SK-N-SH (cell line): Measurements from ENCODE around the gene LSM8. TPM values are rescaled to one million over a fixed set of nuclear protein-coding genes. Genes with fewer than 3 reads are reported as not detected.

Experiments
- CTCF ChIA-PET: fragments of 300-600, 350-600 bp; formaldehyde crosslinking; extraction: SDS; loops from one replicate; lab custom pipeline; 2021; lab: Yijun Ruan, JAX
- POLR2A ChIA-PET: fragments of 350-600 bp; sonication (Branson Sonifier 250); formaldehyde crosslinking; extraction: SDS; loops from one replicate; lab custom pipeline; 2020; ENCODE audit warnings: antibody characterized with exemption, inconsistent platforms; lab: Yijun Ruan, JAX
- DNase-seq: peaks from one replicate; pipeline ENCODE4 v3.0.0; 2012
- H2AFZ ChIP-seq: fragments of 200-600 bp; sonication (generic); 2 replicates; pipeline ENCODE4 v1.8.1; 2016; ENCODE audit warnings: antibody characterized with exemption, mild to moderate bottlenecking, low read depth
- H3F3A ChIP-seq: fragments of 200-600 bp; sonication (generic); replicated peaks from 2 replicates; pipeline ENCODE3; 2016; ENCODE audit warnings: antibody characterized with exemption, mild to moderate bottlenecking; ENCODE audit not compliant: insufficient read depth
- H3K27ac ChIP-seq, 2 experiments: fragments of 200-500 bp in 1 of 2; fragments of 200-600 bp in 1 of 2; sonication (Bioruptor generic) in 1 of 2; sonication (generic), shearing (Covaris generic) in 1 of 2; 2 replicates each; pipeline versions ENCODE4 v1.5.1 to v1.6.1; 2014 to 2016; ENCODE audit warnings: low read depth in 2 of 2, inconsistent platforms in 1 of 2, low read length in 1 of 2, mild to moderate bottlenecking in 1 of 2, mixed read lengths in 1 of 2
- H3K27me3 ChIP-seq: fragments of 200-600 bp; sonication (generic), shearing (Covaris generic); 2 replicates; pipeline ENCODE4 v1.6.1; 2016; ENCODE audit warnings: mixed run types; ENCODE audit not compliant: insufficient read depth
- H3K36me3 ChIP-seq, 2 experiments: fragments of 200-500 bp in 1 of 2; fragments of 200-600 bp in 1 of 2; sonication (Bioruptor generic) in 1 of 2; sonication (generic) in 1 of 2; replicated peaks in 1 of 2; 2 replicates each; pipeline versions ENCODE3 to v1.5.1; 2014 to 2016; ENCODE audit warnings: low read length in 1 of 2, mild to moderate bottlenecking in 1 of 2; ENCODE audit not compliant: insufficient read depth in 2 of 2, control insufficient read depth in 1 of 2
- H3K4me1 ChIP-seq, 2 experiments: fragments of 200-500 bp in 1 of 2; fragments of 200-600 bp in 1 of 2; sonication (Bioruptor generic) in 1 of 2; sonication (generic), shearing (Covaris generic) in 1 of 2; 2 replicates each; pipeline versions ENCODE4 v1.5.1 to v1.6.1; 2014 to 2016; ENCODE audit warnings: low read depth in 1 of 2, low read length in 1 of 2, mixed run types in 1 of 2; ENCODE audit not compliant: insufficient read depth in 2 of 2, control insufficient read depth in 1 of 2
- H3K4me2 ChIP-seq: fragments of 200-600 bp; sonication (generic), shearing (Covaris generic); 2 replicates; pipeline ENCODE4 v1.6.1; 2017; ENCODE audit warnings: mixed run types
- H3K4me3 ChIP-seq, 2 experiments: fragments of 200-500 bp in 1 of 2; fragments of 200-600 bp in 1 of 2; sonication (Bioruptor generic) in 1 of 2; sonication (generic), shearing (Covaris generic) in 1 of 2; 2 replicates each; pipeline versions ENCODE4 v1.5.1 to v1.8.1; 2014 to 2016; ENCODE audit warnings: low read depth in 2 of 2, inconsistent platforms in 1 of 2, low read length in 1 of 2, mild to moderate bottlenecking in 1 of 2, mixed read lengths in 1 of 2, moderate library complexity in 1 of 2
- H3K79me2 ChIP-seq: fragments of 200-600 bp; sonication (generic); 2 replicates; pipeline ENCODE4 v1.8.1; 2017; ENCODE audit warnings: mild to moderate bottlenecking; ENCODE audit not compliant: insufficient read depth
- H3K9ac ChIP-seq: fragments of 200-600 bp; sonication (generic); 2 replicates; pipeline ENCODE4 v1.6.1; 2017; ENCODE audit warnings: mixed run types
- H3K9me2 ChIP-seq: fragments of 200-600 bp; sonication (generic); 2 replicates; pipeline ENCODE4 v1.6.1; 2017; ENCODE audit warnings: mixed run types
- H3K9me3 ChIP-seq: fragments of 200-600 bp; sonication (generic); 2 replicates; pipeline ENCODE4 v1.6.1; 2017; ENCODE audit warnings: mixed run types, mild to moderate bottlenecking, moderate library complexity
- H4K20me1 ChIP-seq: fragments of 200-600 bp; sonication (generic); 2 replicates; pipeline ENCODE4 v1.6.1; 2017; ENCODE audit warnings: mild to moderate bottlenecking, mixed run types; ENCODE audit not compliant: insufficient read depth
- CHD2 ChIP-seq: fragments of 150-350 bp; IDR thresholded peaks from 2 replicates; pipeline ENCODE4 v1.6.1; 2018; ENCODE audit warnings: low read length; ENCODE audit not compliant: partially characterized antibody
- CTCF ChIP-seq: fragments of 200-600 bp; sonication (generic); IDR thresholded peaks from 2 replicates; pipeline ENCODE4 v1.6.1; 2017; ENCODE audit warnings: antibody characterized with exemption, mild to moderate bottlenecking, moderate library complexity
- EP300 ChIP-seq, 2 experiments: IDR thresholded peaks; 2 replicates each; pipeline versions ENCODE4 v1.4.0 to v1.6.1; 2012; ENCODE audit warnings: borderline replicate concordance in 1 of 2, low read depth in 1 of 2, low read length in 1 of 2
- GATA2 ChIP-seq: sonication (generic); formaldehyde crosslinking; IDR thresholded peaks from 2 replicates; pipeline ENCODE4 v1.5.0; 2020; ENCODE audit warnings: mild to moderate bottlenecking, missing genetic modification reagents
- MEF2A ChIP-seq: IDR thresholded peaks from 2 replicates; pipeline ENCODE4 v1.4.0; 2012; ENCODE audit warnings: low read depth, borderline replicate concordance
- MXI1 ChIP-seq: IDR thresholded peaks from 2 replicates; pipeline ENCODE4 v1.6.1; 2012; ENCODE audit warnings: mild to moderate bottlenecking, low read depth, low read length, improper control_type of control experiment
- NFIC ChIP-seq: IDR thresholded peaks from 2 replicates; pipeline ENCODE4 v1.4.0; 2012; ENCODE audit warnings: borderline replicate concordance
- NRF1 ChIP-seq: IDR thresholded peaks from 2 replicates; pipeline ENCODE4 v1.6.1; 2012; ENCODE audit warnings: low read depth, mild to moderate bottlenecking, low read length
- RXRA ChIP-seq: IDR thresholded peaks from 2 replicates; pipeline ENCODE4 v1.4.0; 2012; ENCODE audit warnings: low read depth, mild to moderate bottlenecking, borderline replicate concordance
- TCF12 ChIP-seq: IDR thresholded peaks from 2 replicates; pipeline ENCODE4 v1.4.0; 2012
- USF2 ChIP-seq: fragments of 150-350 bp; IDR thresholded peaks from 2 replicates; pipeline ENCODE4 v1.6.1; 2017; ENCODE audit warnings: antibody characterized with exemption, low read length, low read depth, borderline replicate concordance
- YY1 ChIP-seq: IDR thresholded peaks from 2 replicates; pipeline ENCODE4 v1.4.0; 2012; ENCODE audit warnings: low read depth, mild to moderate bottlenecking
- ZBTB33 ChIP-seq: IDR thresholded peaks from 2 replicates; pipeline ENCODE4 v1.4.0; 2012; ENCODE audit warnings: low read depth, borderline replicate concordance
- WGBS: methylation state at CpG from one replicate; pipeline ENCODE4 v1.1.6; 2017; ENCODE audit warnings: low lambda C conversion rate; 5-methylcytosine and 5-hydroxymethylcytosine counted together
- polyA plus RNA-seq, 3 experiments: library from polyadenylated mRNA; depleted of rRNA; stranded (reverse); fragments of >200 nt; gene quantifications; 2 replicates each; pipeline ENCODE4 v1.2.3, GENCODE V29; 2012
- TF ChIP-seq, protein P1 (sequence below): IDR thresholded peaks from 2 replicates; pipeline ENCODE4 v1.6.1; 2012; ENCODE audit warnings: mild to moderate bottlenecking, low read depth, low read length, moderate library complexity

LSM8 gene
- polyA plus RNA-seq, 1 of the 3 experiments (the other 2 are of a cell fraction): 52.8 TPM

- peak overlapping the region; percentile 82 for H2AFZ ChIP-seq
- no peaks in the 10 kb centered on the region for H3K27me3 ChIP-seq
- peak overlapping the region; percentile 79 for H3K4me2 ChIP-seq
- no peak for TF ChIP-seq ZBTB33
- TF ChIP-seq YY1: peak; percentile 46; the same call in 1 of the 2 replicates
- 0 out of 2 replicates have a peak, but pooled peaks have one; percentile 3 for TF ChIP-seq GATA2
- peaks cover 28 to 29% of the 10 kb centered on the region in 2 experiments for H3K36me3 ChIP-seq
- peaks cover 19% of the 10 kb centered on the region for H3F3A ChIP-seq
- no peaks in the 10 kb centered on the region; the same call in 1 of the 2 replicates for H3K9me2 ChIP-seq
- ChIA-PET POLR2A (no interaction called here), CTCF (no interaction called here)
- WGBS: 4% methylated on average over 15 of the region's 15 CpGs
- peak overlapping the region; percentile 95 to 98 for H3K4me3 ChIP-seq
- no peak for DNase-seq
- peaks cover 5 to 17% of the 10 kb centered on the region in 2 experiments; a peak in 3 of 4 replicates for H3K4me1 ChIP-seq
- peaks cover 59% of the 10 kb centered on the region for H3K79me2 ChIP-seq
- H3K27ac ChIP-seq: peak overlapping the region; percentile 81 to 96
- no peaks in the 10 kb centered on the region for H3K9me3 ChIP-seq
- peak overlapping the region; percentile 81 for H3K9ac ChIP-seq
- peaks cover 5% of the 10 kb centered on the region; the same call in 1 of the 2 replicates for H4K20me1 ChIP-seq
Observed at GRCh38 chr7:118183428-118183785, 557 bp upstream of the LSM8 start.

DNA sequence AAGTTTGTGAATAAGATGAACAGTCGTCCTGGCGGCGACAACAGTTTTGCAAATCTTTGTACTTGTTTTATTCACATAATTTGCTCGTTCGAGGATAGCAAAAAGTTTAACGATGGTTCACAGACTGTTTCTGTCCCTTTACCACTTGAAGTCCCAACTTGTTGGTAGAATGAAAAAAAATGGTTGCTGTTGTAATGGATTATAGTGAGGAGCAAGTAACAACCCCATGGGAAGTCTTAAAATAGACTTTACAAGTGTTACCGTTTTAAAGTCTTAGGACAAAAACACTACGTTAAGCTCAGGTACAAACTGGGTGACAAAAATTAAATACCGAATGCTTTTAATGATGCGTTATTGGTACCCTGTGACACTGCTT lies 589 bp downstream of the LSM8 start:
- H3K79me2 ChIP-seq: peaks cover 64% of the 10 kb centered on the region
- TF ChIP-seq, protein P1, sequence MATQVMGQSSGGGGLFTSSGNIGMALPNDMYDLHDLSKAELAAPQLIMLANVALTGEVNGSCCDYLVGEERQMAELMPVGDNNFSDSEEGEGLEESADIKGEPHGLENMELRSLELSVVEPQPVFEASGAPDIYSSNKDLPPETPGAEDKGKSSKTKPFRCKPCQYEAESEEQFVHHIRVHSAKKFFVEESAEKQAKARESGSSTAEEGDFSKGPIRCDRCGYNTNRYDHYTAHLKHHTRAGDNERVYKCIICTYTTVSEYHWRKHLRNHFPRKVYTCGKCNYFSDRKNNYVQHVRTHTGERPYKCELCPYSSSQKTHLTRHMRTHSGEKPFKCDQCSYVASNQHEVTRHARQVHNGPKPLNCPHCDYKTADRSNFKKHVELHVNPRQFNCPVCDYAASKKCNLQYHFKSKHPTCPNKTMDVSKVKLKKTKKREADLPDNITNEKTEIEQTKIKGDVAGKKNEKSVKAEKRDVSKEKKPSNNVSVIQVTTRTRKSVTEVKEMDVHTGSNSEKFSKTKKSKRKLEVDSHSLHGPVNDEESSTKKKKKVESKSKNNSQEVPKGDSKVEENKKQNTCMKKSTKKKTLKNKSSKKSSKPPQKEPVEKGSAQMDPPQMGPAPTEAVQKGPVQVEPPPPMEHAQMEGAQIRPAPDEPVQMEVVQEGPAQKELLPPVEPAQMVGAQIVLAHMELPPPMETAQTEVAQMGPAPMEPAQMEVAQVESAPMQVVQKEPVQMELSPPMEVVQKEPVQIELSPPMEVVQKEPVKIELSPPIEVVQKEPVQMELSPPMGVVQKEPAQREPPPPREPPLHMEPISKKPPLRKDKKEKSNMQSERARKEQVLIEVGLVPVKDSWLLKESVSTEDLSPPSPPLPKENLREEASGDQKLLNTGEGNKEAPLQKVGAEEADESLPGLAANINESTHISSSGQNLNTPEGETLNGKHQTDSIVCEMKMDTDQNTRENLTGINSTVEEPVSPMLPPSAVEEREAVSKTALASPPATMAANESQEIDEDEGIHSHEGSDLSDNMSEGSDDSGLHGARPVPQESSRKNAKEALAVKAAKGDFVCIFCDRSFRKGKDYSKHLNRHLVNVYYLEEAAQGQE: no peak
- TF ChIP-seq USF2 (no peak), EP300 (IDR thresholded peaks at IDR 0.05; ENCODE audit: borderline replicate concordance in 1 of 2, low read depth in 1 of 2, low read length in 1 of 2) (no peak), CTCF (no peak), NRF1 (no peak), MEF2A (no peak), CHD2 (no peak), TCF12 (no peak), GATA2 (no peak), NFIC (no peak), MXI1 (no peak), RXRA (no peak)
- peak overlapping the region; percentile 81 for H3K9ac ChIP-seq
- WGBS: 3% methylated on average over 10 of the region's 10 CpGs
- H4K20me1 ChIP-seq: peaks cover 5% of the 10 kb centered on the region; the same call in 1 of the 2 replicates
- ChIA-PET POLR2A (no interaction called here), CTCF (interaction anchor here (1.2 to 2.0 kb wide), 2 partner anchors 12 to 31 kb away, joined by 3 to 8 read pairs; no protein-coding TSS in a partner anchor)
- H3K9me2 ChIP-seq: no peaks in the 10 kb centered on the region; the same call in 1 of the 2 replicates
- H3K27me3 ChIP-seq: no peaks in the 10 kb centered on the region
- H3K27ac ChIP-seq: peak overlapping the region; percentile 81 to 88
- peak overlapping the region; percentile 95 to 98 for H3K4me3 ChIP-seq
- H3K36me3 ChIP-seq: peaks cover 32 to 41% of the 10 kb centered on the region in 2 experiments
- H3K9me3 ChIP-seq: no peaks in the 10 kb centered on the region
- peak overlapping the region; percentile 72; the same call in 1 of the 2 replicates for H2AFZ ChIP-seq
- peaks cover 5 to 17% of the 10 kb centered on the region in 2 experiments; a peak in 3 of 4 replicates for H3K4me1 ChIP-seq
- peak; percentile 28 for DNase-seq
- H3K4me2 ChIP-seq: peak overlapping the region; percentile 82
- H3F3A ChIP-seq: peaks cover 19% of the 10 kb centered on the region
